Immature natural killer cell (primary cell): Measurements from ENCODE around the gene OR52B6. TPM values are rescaled to one million over a fixed set of nuclear protein-coding genes. Genes with fewer than 3 reads are reported as not detected.

Source experiments
- DNase-seq, 3 donors: peaks; one replicate each; pipeline ENCODE4 v3.0.0; 2022; ENCODE audit warnings: mixed read lengths in 1 of 3
- H3K27ac Mint-ChIP-seq, 6 donors: one replicate each; pipeline ENCODE4 v1.8.0; 2020; ENCODE audit warnings: mixed read lengths in 6 of 6, mild to moderate bottlenecking in 5 of 6, inconsistent platforms in 4 of 6, moderate library complexity in 3 of 6
- H3K27me3 Mint-ChIP-seq, 3 donors: one replicate each; pipeline ENCODE4 v1.8.0; 2020 to 2021; ENCODE audit warnings: low read depth in 3 of 3, mild to moderate bottlenecking in 3 of 3, mixed read lengths in 3 of 3, moderate library complexity in 3 of 3, inconsistent platforms in 1 of 3
- H3K36me3 Mint-ChIP-seq, 3 donors: one replicate each; pipeline ENCODE4 v1.8.0; 2020; ENCODE audit warnings: mixed read lengths in 3 of 3, inconsistent platforms in 2 of 3, mild to moderate bottlenecking in 2 of 3
- H3K4me1 Mint-ChIP-seq, 2 donors: one replicate each; pipeline ENCODE4 v1.8.0; 2020; ENCODE audit warnings: inconsistent platforms in 2 of 2, mild to moderate bottlenecking in 2 of 2, mixed read lengths in 2 of 2, moderate library complexity in 1 of 2
- H3K4me3 Mint-ChIP-seq, 5 donors: one replicate each; pipeline ENCODE4 v1.8.0; 2020; ENCODE audit warnings: mild to moderate bottlenecking in 5 of 5, mixed read lengths in 5 of 5, inconsistent platforms in 3 of 5, moderate library complexity in 3 of 5
- H3K9me3 Mint-ChIP-seq, 6 donors: one replicate each; pipeline ENCODE4 v1.8.0; 2020; ENCODE audit warnings: mild to moderate bottlenecking in 6 of 6, mixed read lengths in 6 of 6, inconsistent platforms in 4 of 6, moderate library complexity in 3 of 6
- polyA plus RNA-seq, 3 donors: library from polyadenylated mRNA; unstranded; fragments of 300-500 nt; fragmentation: Illumina TruSeq; gene quantifications; one replicate each; pipeline ENCODE4 v1.2.3, GENCODE V29; 2021

Gene OR52B6
- polyA plus RNA-seq, 3 donors from 2014 or later: not detected

GRCh38 chr11:5605849-5606248 lies 25.2 kb downstream of the OR52B6 start:
- H3K27ac Mint-ChIP-seq: no peak overlapping the region
- DNase-seq: no peak
- peaks cover 0 to 2% (median 0%) of the 10 kb centered on the region in 3 donors for H3K27me3 Mint-ChIP-seq
- H3K36me3 Mint-ChIP-seq: no peaks in the 10 kb centered on the region
- no peaks in the 10 kb centered on the region for H3K4me1 Mint-ChIP-seq
- no peak overlapping the region for H3K4me3 Mint-ChIP-seq
- H3K9me3 Mint-ChIP-seq: no peaks in the 10 kb centered on the region

- H3K36me3 Mint-ChIP-seq: no peaks in the 10 kb centered on the region
- no peak overlapping the region for H3K27ac Mint-ChIP-seq
- no peaks in the 10 kb centered on the region for H3K9me3 Mint-ChIP-seq
- H3K4me1 Mint-ChIP-seq: no peaks in the 10 kb centered on the region
- H3K4me3 Mint-ChIP-seq: no peak overlapping the region
- H3K27me3 Mint-ChIP-seq: peaks cover 0 to 2% (median 0%) of the 10 kb centered on the region in 3 donors
- no peak for DNase-seq
Measured at GRCh38 chr11:5608808-5609207, 28.1 kb downstream of the OR52B6 start.

- no peak for DNase-seq
- Mint-ChIP-seq H3K27me3 (peaks cover 0 to 2% (median 0%) of the 10 kb centered on the region in 3 donors), H3K27ac (no peak overlapping the region), H3K36me3 (no peaks in the 10 kb centered on the region), H3K4me1 (no peaks in the 10 kb centered on the region), H3K4me3 (no peak overlapping the region), H3K9me3 (no peaks in the 10 kb centered on the region)
Measured at GRCh38 chr11:5610446-5610845, 29.8 kb downstream of the OR52B6 start.

- Mint-ChIP-seq H3K36me3 (no peaks in the 10 kb centered on the region), H3K4me3 (no peak overlapping the region), H3K9me3 (no peaks in the 10 kb centered on the region), H3K27ac (no peak overlapping the region), H3K27me3 (peaks cover 0 to 2% (median 0%) of the 10 kb centered on the region in 3 donors), H3K4me1 (no peaks in the 10 kb centered on the region)
- no peak for DNase-seq
Measured at GRCh38 chr11:5611627-5612026, 30.9 kb downstream of the OR52B6 start.

- Mint-ChIP-seq H3K27ac (no peak overlapping the region), H3K9me3 (no peaks in the 10 kb centered on the region), H3K27me3 (no peaks in the 10 kb centered on the region), H3K4me1 (peaks cover under 1 to 2% of the 10 kb centered on the region in 2 donors), H3K36me3 (peaks cover 0 to 3% (median 0%) of the 10 kb centered on the region in 3 donors), H3K4me3 (no peak overlapping the region)
- no peak for DNase-seq
Measured at GRCh38 chr11:5618807-5619206, 38.1 kb downstream of the OR52B6 start.

GRCh38 chr11:5620651-5621521 lies 40.2 kb downstream of the OR52B6 start:
- Mint-ChIP-seq H3K4me1 (peaks cover 21 to 23% of the 10 kb centered on the region in 2 donors), H3K27me3 (no peaks in the 10 kb centered on the region), H3K9me3 (peaks cover 0 to 2% (median 0%) of the 10 kb centered on the region in 6 donors), H3K27ac (no peak overlapping the region), H3K4me3 (no peak overlapping the region), H3K36me3 (peaks cover 0 to 3% (median 0%) of the 10 kb centered on the region in 3 donors)
- DNase-seq: no peak

- Mint-ChIP-seq H3K27ac (peak overlapping the region in 1 of 6 donors; percentile 29), H3K4me1 (peaks cover 26 to 30% of the 10 kb centered on the region in 2 donors), H3K36me3 (peaks cover 0 to 3% (median 0%) of the 10 kb centered on the region in 3 donors), H3K4me3 (no peak overlapping the region), H3K27me3 (no peaks in the 10 kb centered on the region), H3K9me3 (peaks cover 0 to 2% (median 0%) of the 10 kb centered on the region in 6 donors)
- DNase-seq: no peak
Measured at GRCh38 chr11:5621580-5621979, 40.9 kb downstream of the OR52B6 start.

- H3K4me3 Mint-ChIP-seq: peak overlapping the region; percentile 10 to 47 (median 21)
Measured at GRCh38 chr11:5622802-5623201, 42.1 kb downstream of the OR52B6 start.

GRCh38 chr11:5624489-5625279 lies 44.0 kb downstream of the OR52B6 start, which contains the start of gene TRIM34:
TSS of gene TRIM34 (plus strand) at chr11:5625001. CDS start at chr11:5632332, 7,331 bp downstream.
- Mint-ChIP-seq H3K4me1 (peaks cover 44 to 58% of the 10 kb centered on the region in 2 donors), H3K36me3 (peaks cover 0 to 5% (median 3%) of the 10 kb centered on the region in 3 donors), H3K27me3 (no peaks in the 10 kb centered on the region), H3K4me3 (peak within 1 kb of the TSS; percentile 87 to 93 (median 89)), H3K9me3 (peaks cover 0 to 2% (median 0%) of the 10 kb centered on the region in 6 donors), H3K27ac (peak within 1 kb of the TSS; percentile 87 to 94 (median 92))
- peak; percentile 67 to 74 (median 74) for DNase-seq

More at GRCh38 chr11:5622802-5623201, 42.1 kb downstream of the OR52B6 start:
- Mint-ChIP-seq H3K4me1 (peaks cover 38 to 42% of the 10 kb centered on the region in 2 donors), H3K27me3 (no peaks in the 10 kb centered on the region), H3K9me3 (peaks cover 0 to 2% (median 0%) of the 10 kb centered on the region in 6 donors), H3K36me3 (peaks cover 0 to 3% (median 0%) of the 10 kb centered on the region in 3 donors), H3K27ac (peak overlapping the region in 1 of 6 donors; percentile 79)
- no peak for DNase-seq

- peaks cover 46 to 61% of the 10 kb centered on the region in 2 donors for H3K4me1 Mint-ChIP-seq
- H3K9me3 Mint-ChIP-seq: peaks cover 0 to 2% (median 0%) of the 10 kb centered on the region in 6 donors
- no peak for DNase-seq
- H3K27ac Mint-ChIP-seq: peak overlapping the region; percentile 87 to 94 (median 92)
- H3K36me3 Mint-ChIP-seq: peaks cover under 1 to 8% (median 3%) of the 10 kb centered on the region in 3 donors
- no peaks in the 10 kb centered on the region for H3K27me3 Mint-ChIP-seq
- H3K4me3 Mint-ChIP-seq: peak overlapping the region; percentile 87 to 93 (median 89)
Measured at GRCh38 chr11:5625281-5625680, 44.6 kb downstream of the OR52B6 start.

GRCh38 chr11:5626196-5626595 lies 45.5 kb downstream of the OR52B6 start:
- no peaks in the 10 kb centered on the region for H3K27me3 Mint-ChIP-seq
- peaks cover 3 to 11% (median 4%) of the 10 kb centered on the region in 3 donors for H3K36me3 Mint-ChIP-seq
- H3K9me3 Mint-ChIP-seq: peaks cover 0 to 2% (median 0%) of the 10 kb centered on the region in 6 donors
- H3K27ac Mint-ChIP-seq: peak overlapping the region; percentile 13 to 94 (median 77)
- DNase-seq: no peak
- peak overlapping the region; percentile 87 to 93 (median 89) for H3K4me3 Mint-ChIP-seq
- H3K4me1 Mint-ChIP-seq: peaks cover 50 to 70% of the 10 kb centered on the region in 2 donors

GRCh38 chr11:5631417-5631816 lies 50.7 kb downstream of the OR52B6 start:
- no peaks in the 10 kb centered on the region for H3K9me3 Mint-ChIP-seq
- H3K27me3 Mint-ChIP-seq: no peaks in the 10 kb centered on the region
- peaks cover 28 to 51% (median 31%) of the 10 kb centered on the region in 3 donors for H3K36me3 Mint-ChIP-seq
- H3K4me3 Mint-ChIP-seq: peak overlapping the region in 1 of 5 donors; percentile 6
- DNase-seq: no peak
- peaks cover 34 to 59% of the 10 kb centered on the region in 2 donors for H3K4me1 Mint-ChIP-seq
- H3K27ac Mint-ChIP-seq: peak overlapping the region in 3 of 6 donors; percentile 9 to 59 (median 56)
